ENCODE data around the gene ZNF518B.

The ZNF518B gene

GRCh38 chr4:10457255-10457801 is at the start of gene ZNF518B:
TSS of gene ZNF518B (minus strand) at chr4:10457426. CDS start at chr4:10446328, 11,098 bp downstream.
- peak; percentile 12 for DNase-seq
- in situ Hi-C loops (cut with MboI; ENCODE audit: low pct_unique_long_range_greater_than_20kb, low sequenced_read_pairs) = no loop called here

- peak; percentile 5 for DNase-seq
- in situ Hi-C loops (cut with MboI; ENCODE audit: low pct_unique_long_range_greater_than_20kb, low sequenced_read_pairs) = no loop called here
Measured at GRCh38 chr4:10506077-10506476, 48.9 kb upstream of the ZNF518B start.

GRCh38 chr4:10504570-10505179 is 47.4 kb upstream of the ZNF518B start:
- DNase-seq = no peak
- in situ Hi-C loops (cut with MboI; ENCODE audit: low pct_unique_long_range_greater_than_20kb, low sequenced_read_pairs) = no loop called here

- DNase-seq = no peak
- in situ Hi-C loops (cut with MboI; ENCODE audit: low pct_unique_long_range_greater_than_20kb, low sequenced_read_pairs) = no loop called here
Measured at GRCh38 chr4:10502717-10503116, 45.5 kb upstream of the ZNF518B start.

GRCh38 chr4:10500776-10501175 is 43.5 kb upstream of the ZNF518B start:
- in situ Hi-C loops (cut with MboI; ENCODE audit: low pct_unique_long_range_greater_than_20kb, low sequenced_read_pairs) = no loop called here
- no peak for DNase-seq

- in situ Hi-C loops (cut with MboI; ENCODE audit: low pct_unique_long_range_greater_than_20kb, low sequenced_read_pairs) = no loop called here
- DNase-seq = no peak
Measured at GRCh38 chr4:10496200-10496599, 39.0 kb upstream of the ZNF518B start.

GRCh38 chr4:10495651-10496050 is 38.4 kb upstream of the ZNF518B start:
- no peak for DNase-seq

GRCh38 chr4:10492464-10492863 is 35.2 kb upstream of the ZNF518B start:
- DNase-seq = no peak
- in situ Hi-C loops (cut with MboI; ENCODE audit: low pct_unique_long_range_greater_than_20kb, low sequenced_read_pairs) = no loop called here

More at GRCh38 chr4:10495651-10496050, 38.4 kb upstream of the ZNF518B start:
- in situ Hi-C loops (cut with MboI; ENCODE audit: low pct_unique_long_range_greater_than_20kb, low sequenced_read_pairs) = no loop called here

- in situ Hi-C loops (cut with MboI; ENCODE audit: low pct_unique_long_range_greater_than_20kb, low sequenced_read_pairs) = no loop called here
- no peak for DNase-seq
Measured at GRCh38 chr4:10491401-10491800, 34.2 kb upstream of the ZNF518B start.

GRCh38 chr4:10490996-10491395 is 33.8 kb upstream of the ZNF518B start:
- in situ Hi-C loops (cut with MboI; ENCODE audit: low pct_unique_long_range_greater_than_20kb, low sequenced_read_pairs) = no loop called here

GRCh38 chr4:10482913-10483312 is 25.7 kb upstream of the ZNF518B start:
- in situ Hi-C loops (cut with MboI; ENCODE audit: low pct_unique_long_range_greater_than_20kb, low sequenced_read_pairs) = no loop called here
- no peak for DNase-seq

More at GRCh38 chr4:10490996-10491395, 33.8 kb upstream of the ZNF518B start:
- DNase-seq = no peak

- DNase-seq = no peak
- in situ Hi-C loops (cut with MboI; ENCODE audit: low pct_unique_long_range_greater_than_20kb, low sequenced_read_pairs) = no loop called here
Measured at GRCh38 chr4:10480616-10481015, 23.4 kb upstream of the ZNF518B start.

GRCh38 chr4:10478621-10479020 is 21.4 kb upstream of the ZNF518B start:
- in situ Hi-C loops (cut with MboI; ENCODE audit: low pct_unique_long_range_greater_than_20kb, low sequenced_read_pairs) = no loop called here
- DNase-seq = no peak

GRCh38 chr4:10470505-10470904 is 13.3 kb upstream of the ZNF518B start:
- in situ Hi-C loops (cut with MboI; ENCODE audit: low pct_unique_long_range_greater_than_20kb, low sequenced_read_pairs) = no loop called here

GRCh38 chr4:10466161-10466560 is 8.9 kb upstream of the ZNF518B start:
- DNase-seq = no peak
- in situ Hi-C loops (cut with MboI; ENCODE audit: low pct_unique_long_range_greater_than_20kb, low sequenced_read_pairs) = no loop called here

More at GRCh38 chr4:10470505-10470904, 13.3 kb upstream of the ZNF518B start:
- no peak for DNase-seq

- in situ Hi-C loops (cut with MboI; ENCODE audit: low pct_unique_long_range_greater_than_20kb, low sequenced_read_pairs) = no loop called here
- DNase-seq = no peak
Measured at GRCh38 chr4:10462876-10463275, 5.7 kb upstream of the ZNF518B start.

- no peak for DNase-seq
Measured at GRCh38 chr4:10461850-10462400, 4.7 kb upstream of the ZNF518B start.

GRCh38 chr4:10461091-10461849 is 4.0 kb upstream of the ZNF518B start:
- DNase-seq = peak; percentile 72
- in situ Hi-C loops (cut with MboI; ENCODE audit: low pct_unique_long_range_greater_than_20kb, low sequenced_read_pairs) = no loop called here

More at GRCh38 chr4:10461850-10462400, 4.7 kb upstream of the ZNF518B start:
- in situ Hi-C loops (cut with MboI; ENCODE audit: low pct_unique_long_range_greater_than_20kb, low sequenced_read_pairs) = no loop called here

GRCh38 chr4:10460313-10461047 is 3.3 kb upstream of the ZNF518B start:
- in situ Hi-C loops (cut with MboI; ENCODE audit: low pct_unique_long_range_greater_than_20kb, low sequenced_read_pairs) = no loop called here
- DNase-seq = no peak

Data from KBM-7 (cell line).